WI38 (cell line): ENCODE measurements around the gene ANHX.

Experiments used
- H3K4me3 ChIP-seq: 2 replicates; pipeline ENCODE4 v1.5.1; 2011; ENCODE audit warnings: low read depth, mild to moderate bottlenecking, control low read depth, low read length
- TF ChIP-seq, protein P1 (sequence below): IDR thresholded peaks from 2 replicates; pipeline ENCODE4 v1.5.1; 2012; ENCODE audit warnings: low read depth, mild to moderate bottlenecking, control low read depth, low read length

ANHX gene

DNA sequence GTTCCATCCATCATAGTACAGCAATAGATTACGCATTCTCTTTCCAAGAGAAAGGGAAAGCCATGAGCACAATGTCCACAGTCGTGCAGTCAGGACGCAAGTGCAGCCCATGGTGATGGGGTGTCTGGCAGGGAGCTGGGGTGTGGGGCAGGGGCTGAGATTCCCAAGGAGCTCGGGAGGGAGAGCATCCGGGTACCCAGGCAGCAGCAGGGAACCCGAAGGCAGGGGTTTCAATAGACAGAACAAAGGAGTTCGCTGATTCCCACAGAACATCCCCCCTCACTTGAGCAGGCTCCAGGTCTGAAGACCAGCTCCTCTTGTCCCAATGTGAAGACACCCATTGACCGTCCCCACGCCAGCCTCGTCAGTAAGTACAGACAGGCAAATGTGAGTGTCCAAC is 13.5 kb downstream of the ANHX start:
- H3K4me3 ChIP-seq, result no peak overlapping the region

GRCh38 chr12:133221241-133221640 is 14.4 kb downstream of the ANHX start:
- H3K4me3 ChIP-seq, result no peak overlapping the region
- TF ChIP-seq, protein P1, sequence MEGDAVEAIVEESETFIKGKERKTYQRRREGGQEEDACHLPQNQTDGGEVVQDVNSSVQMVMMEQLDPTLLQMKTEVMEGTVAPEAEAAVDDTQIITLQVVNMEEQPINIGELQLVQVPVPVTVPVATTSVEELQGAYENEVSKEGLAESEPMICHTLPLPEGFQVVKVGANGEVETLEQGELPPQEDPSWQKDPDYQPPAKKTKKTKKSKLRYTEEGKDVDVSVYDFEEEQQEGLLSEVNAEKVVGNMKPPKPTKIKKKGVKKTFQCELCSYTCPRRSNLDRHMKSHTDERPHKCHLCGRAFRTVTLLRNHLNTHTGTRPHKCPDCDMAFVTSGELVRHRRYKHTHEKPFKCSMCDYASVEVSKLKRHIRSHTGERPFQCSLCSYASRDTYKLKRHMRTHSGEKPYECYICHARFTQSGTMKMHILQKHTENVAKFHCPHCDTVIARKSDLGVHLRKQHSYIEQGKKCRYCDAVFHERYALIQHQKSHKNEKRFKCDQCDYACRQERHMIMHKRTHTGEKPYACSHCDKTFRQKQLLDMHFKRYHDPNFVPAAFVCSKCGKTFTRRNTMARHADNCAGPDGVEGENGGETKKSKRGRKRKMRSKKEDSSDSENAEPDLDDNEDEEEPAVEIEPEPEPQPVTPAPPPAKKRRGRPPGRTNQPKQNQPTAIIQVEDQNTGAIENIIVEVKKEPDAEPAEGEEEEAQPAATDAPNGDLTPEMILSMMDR, result no peak

More for the DNA sequence above, 13.5 kb downstream of the ANHX start:
- TF ChIP-seq, protein P1, result no peak

DNA sequence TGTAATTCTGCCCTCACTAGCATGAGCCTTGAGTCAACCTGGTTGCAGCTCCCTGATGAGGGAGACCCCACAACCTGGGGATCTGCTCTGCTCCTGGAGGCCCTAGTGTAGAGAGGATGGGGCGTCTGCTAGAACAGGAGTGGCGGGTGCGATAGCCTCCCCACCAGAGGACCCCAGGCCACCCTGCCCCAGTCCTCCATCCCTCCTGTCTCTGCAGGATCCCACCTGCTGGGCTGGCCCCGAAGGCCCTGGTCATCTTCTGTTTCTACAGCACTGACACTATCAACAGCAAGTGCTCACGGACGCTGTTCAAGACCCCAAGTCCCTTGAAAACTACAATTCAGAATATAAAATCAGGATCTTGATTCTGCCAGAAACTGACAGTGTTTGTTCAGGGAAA is 15.2 kb downstream of the ANHX start:
- TF ChIP-seq, protein P1, result no peak
- H3K4me3 ChIP-seq, result no peak overlapping the region

DNA sequence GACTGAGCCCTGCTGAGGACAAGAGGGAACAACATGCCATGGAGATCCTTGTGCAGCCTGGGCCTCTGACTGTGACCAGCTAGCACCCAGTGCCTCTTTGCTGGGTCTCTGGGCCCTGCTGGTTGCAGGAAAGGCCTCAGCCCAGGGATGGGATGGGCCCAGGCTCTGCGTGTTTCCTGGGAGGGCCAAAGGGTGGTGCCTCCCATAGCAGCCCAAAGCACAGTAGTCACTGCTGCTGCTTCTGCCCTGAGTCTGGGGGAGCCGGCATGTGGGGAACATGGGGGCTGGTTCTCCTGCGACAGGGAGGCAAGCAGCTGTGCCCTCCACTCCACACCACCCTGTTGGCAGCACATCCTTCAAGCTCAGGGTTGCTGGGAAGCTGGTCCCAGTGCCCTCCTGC is 18.5 kb downstream of the ANHX start:
- TF ChIP-seq, protein P1, result no peak
- H3K4me3 ChIP-seq, result no peak overlapping the region

DNA sequence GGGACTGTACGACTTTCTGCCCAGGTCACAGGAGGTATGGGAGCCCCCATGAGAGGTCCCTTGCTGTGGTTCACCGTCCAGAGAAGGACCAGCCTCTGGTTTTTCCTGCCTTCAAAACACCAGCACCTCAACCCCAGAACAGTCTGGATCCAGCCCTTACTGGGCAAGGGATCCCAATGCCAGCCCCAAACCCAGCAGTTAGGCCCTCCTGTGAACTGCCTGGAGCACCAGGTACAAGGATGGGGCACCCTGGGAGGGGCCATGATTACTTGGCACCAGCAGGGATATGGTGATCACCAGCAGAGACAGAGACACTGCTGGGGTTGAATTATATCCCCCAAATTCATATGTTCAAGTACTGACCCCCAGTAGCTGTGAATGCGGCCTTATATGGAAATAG is 20.0 kb downstream of the ANHX start:
- TF ChIP-seq, protein P1, result no peak
- H3K4me3 ChIP-seq, result no peak overlapping the region

DNA sequence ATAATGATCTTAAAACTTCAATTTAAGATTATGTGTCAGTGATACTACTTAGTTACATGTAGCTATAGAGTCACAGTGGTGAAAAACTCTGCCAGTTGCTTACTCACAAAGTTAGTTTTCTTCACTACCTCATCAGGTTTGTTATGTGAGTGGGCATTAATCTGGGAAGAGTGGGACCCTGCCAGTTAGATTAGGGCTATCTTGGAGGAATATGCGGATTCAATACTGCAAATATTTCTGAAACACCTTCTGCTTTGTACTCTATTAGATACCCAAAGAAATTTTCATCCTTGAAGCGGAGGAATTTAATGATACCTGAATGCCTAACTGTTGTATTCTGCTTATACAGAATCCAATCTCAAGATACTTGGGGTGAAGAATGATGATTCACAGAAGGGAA is 29.3 kb downstream of the ANHX start:
- TF ChIP-seq, protein P1, result no peak
- no peak overlapping the region for H3K4me3 ChIP-seq

GRCh38 chr12:133204264-133204603 is 31.4 kb downstream of the ANHX start:
- H3K4me3 ChIP-seq, result no peak overlapping the region

More at GRCh38 chr12:133204264-133204603, 31.4 kb downstream of the ANHX start:
- TF ChIP-seq, protein P1, result no peak
